H1 (cell line): ENCODE results near the gene SLC66A3. TPM values are rescaled to one million over a fixed set of nuclear protein-coding genes. Genes with fewer than 3 reads are reported as not detected.

Experiments
- ATF3 ChIP-seq: IDR thresholded peaks from 2 replicates; pipeline ENCODE4 v1.6.1; 2011; ENCODE audit warnings: low read depth, mild to moderate bottlenecking, low read length; ENCODE audit not compliant: insufficient read depth
- CBX5 ChIP-seq: fragments of 300-800, 300-1000 bp; sonication (generic); IDR thresholded peaks from 2 replicates; pipeline ENCODE4 v1.7.1; 2016; ENCODE audit warnings: antibody characterized with exemption, low read length, low read depth
- E2F6 ChIP-seq: IDR thresholded peaks from 2 replicates; pipeline ENCODE4 v1.6.1; 2012; ENCODE audit warnings: inconsistent platforms
- JUN ChIP-seq: IDR thresholded peaks from 2 replicates; pipeline ENCODE4 v1.6.1; 2011; ENCODE audit warnings: low read depth, mild to moderate bottlenecking, improper control_type of control experiment, low read length
- KDM1A ChIP-seq: fragments of 200-600, 300-600 bp; sonication (generic); IDR thresholded peaks from 2 replicates; pipeline ENCODE4 v1.7.1; 2016; ENCODE audit warnings: mild to moderate bottlenecking, low read length, borderline replicate concordance
- KDM4A ChIP-seq: IDR thresholded peaks from one replicate; pipeline ENCODE4 v1.7.1; 2012; ENCODE audit warnings: low read depth, mild to moderate bottlenecking, moderate library complexity, low read length, inconsistent platforms; ENCODE audit not compliant: severe bottlenecking
- RAD21 ChIP-seq, 2 experiments: IDR thresholded peaks in 1 of 2; conservative IDR thresholded peaks in 1 of 2; 2 replicates each; pipeline ENCODE4 v1.6.1; 2011; ENCODE audit warnings: low read depth in 2 of 2, low read length in 2 of 2, improper control_type of control experiment in 1 of 2, inconsistent platforms in 1 of 2, mild to moderate bottlenecking in 1 of 2, moderate library complexity in 1 of 2
- RXRA ChIP-seq: IDR thresholded peaks from 2 replicates; pipeline ENCODE4 v1.6.1; 2011; ENCODE audit warnings: low read depth, mild to moderate bottlenecking, low read length, moderate library complexity; ENCODE audit not compliant: insufficient read depth
- TCF12 ChIP-seq: IDR thresholded peaks from 2 replicates; pipeline ENCODE4 v1.6.1; 2011; ENCODE audit warnings: low read depth, mild to moderate bottlenecking, low read length
- polyA plus RNA-seq, 7 experiments: library from polyadenylated mRNA; depleted of rRNA in 3 of 7; stranded (reverse) in 5 of 7; unstranded in 2 of 7; fragments of >200 nt in 5 of 7; fragments of 200-250 nt in 2 of 7; gene quantifications; 1 replicate in 5 of 7; 2 replicates in 1 of 7; 4 replicates in 1 of 7; pipeline versions ENCODE4 v1.2.1 to v1.2.3, GENCODE V29; 2011 to 2013; ENCODE audit warnings: missing spikeins in 2 of 7, mixed read lengths in 2 of 7
- total RNA-seq: library from RNA; stranded (reverse); fragmentation: NEBNext Ultra II Directional; extraction: Animal tissue kit (Norgen Biotek cat#: 25700); gene quantifications from 2 replicates; pipeline ENCODE4 v1.2.1, GENCODE V29; 2021
- TF ChIP-seq, protein P1 (sequence below): fragments of 300-600 bp; sonication (generic); IDR thresholded peaks from 2 replicates; pipeline ENCODE4 v1.7.1; 2012; ENCODE audit warnings: low read length, moderate library complexity, mild to moderate bottlenecking, inconsistent platforms; ENCODE audit not compliant: insufficient replicate concordance

Gene SLC66A3
- total and polyA plus RNA-seq, 2 of the 8 experiments (the other 6 are each of a cell fraction or from before 2014, with no cell fraction given): 8.7 to 27.8 TPM

GRCh38 chr2:11122380-11122779, 32.9 kb upstream of the SLC66A3 start (continued):
- TF ChIP-seq, protein P1, sequence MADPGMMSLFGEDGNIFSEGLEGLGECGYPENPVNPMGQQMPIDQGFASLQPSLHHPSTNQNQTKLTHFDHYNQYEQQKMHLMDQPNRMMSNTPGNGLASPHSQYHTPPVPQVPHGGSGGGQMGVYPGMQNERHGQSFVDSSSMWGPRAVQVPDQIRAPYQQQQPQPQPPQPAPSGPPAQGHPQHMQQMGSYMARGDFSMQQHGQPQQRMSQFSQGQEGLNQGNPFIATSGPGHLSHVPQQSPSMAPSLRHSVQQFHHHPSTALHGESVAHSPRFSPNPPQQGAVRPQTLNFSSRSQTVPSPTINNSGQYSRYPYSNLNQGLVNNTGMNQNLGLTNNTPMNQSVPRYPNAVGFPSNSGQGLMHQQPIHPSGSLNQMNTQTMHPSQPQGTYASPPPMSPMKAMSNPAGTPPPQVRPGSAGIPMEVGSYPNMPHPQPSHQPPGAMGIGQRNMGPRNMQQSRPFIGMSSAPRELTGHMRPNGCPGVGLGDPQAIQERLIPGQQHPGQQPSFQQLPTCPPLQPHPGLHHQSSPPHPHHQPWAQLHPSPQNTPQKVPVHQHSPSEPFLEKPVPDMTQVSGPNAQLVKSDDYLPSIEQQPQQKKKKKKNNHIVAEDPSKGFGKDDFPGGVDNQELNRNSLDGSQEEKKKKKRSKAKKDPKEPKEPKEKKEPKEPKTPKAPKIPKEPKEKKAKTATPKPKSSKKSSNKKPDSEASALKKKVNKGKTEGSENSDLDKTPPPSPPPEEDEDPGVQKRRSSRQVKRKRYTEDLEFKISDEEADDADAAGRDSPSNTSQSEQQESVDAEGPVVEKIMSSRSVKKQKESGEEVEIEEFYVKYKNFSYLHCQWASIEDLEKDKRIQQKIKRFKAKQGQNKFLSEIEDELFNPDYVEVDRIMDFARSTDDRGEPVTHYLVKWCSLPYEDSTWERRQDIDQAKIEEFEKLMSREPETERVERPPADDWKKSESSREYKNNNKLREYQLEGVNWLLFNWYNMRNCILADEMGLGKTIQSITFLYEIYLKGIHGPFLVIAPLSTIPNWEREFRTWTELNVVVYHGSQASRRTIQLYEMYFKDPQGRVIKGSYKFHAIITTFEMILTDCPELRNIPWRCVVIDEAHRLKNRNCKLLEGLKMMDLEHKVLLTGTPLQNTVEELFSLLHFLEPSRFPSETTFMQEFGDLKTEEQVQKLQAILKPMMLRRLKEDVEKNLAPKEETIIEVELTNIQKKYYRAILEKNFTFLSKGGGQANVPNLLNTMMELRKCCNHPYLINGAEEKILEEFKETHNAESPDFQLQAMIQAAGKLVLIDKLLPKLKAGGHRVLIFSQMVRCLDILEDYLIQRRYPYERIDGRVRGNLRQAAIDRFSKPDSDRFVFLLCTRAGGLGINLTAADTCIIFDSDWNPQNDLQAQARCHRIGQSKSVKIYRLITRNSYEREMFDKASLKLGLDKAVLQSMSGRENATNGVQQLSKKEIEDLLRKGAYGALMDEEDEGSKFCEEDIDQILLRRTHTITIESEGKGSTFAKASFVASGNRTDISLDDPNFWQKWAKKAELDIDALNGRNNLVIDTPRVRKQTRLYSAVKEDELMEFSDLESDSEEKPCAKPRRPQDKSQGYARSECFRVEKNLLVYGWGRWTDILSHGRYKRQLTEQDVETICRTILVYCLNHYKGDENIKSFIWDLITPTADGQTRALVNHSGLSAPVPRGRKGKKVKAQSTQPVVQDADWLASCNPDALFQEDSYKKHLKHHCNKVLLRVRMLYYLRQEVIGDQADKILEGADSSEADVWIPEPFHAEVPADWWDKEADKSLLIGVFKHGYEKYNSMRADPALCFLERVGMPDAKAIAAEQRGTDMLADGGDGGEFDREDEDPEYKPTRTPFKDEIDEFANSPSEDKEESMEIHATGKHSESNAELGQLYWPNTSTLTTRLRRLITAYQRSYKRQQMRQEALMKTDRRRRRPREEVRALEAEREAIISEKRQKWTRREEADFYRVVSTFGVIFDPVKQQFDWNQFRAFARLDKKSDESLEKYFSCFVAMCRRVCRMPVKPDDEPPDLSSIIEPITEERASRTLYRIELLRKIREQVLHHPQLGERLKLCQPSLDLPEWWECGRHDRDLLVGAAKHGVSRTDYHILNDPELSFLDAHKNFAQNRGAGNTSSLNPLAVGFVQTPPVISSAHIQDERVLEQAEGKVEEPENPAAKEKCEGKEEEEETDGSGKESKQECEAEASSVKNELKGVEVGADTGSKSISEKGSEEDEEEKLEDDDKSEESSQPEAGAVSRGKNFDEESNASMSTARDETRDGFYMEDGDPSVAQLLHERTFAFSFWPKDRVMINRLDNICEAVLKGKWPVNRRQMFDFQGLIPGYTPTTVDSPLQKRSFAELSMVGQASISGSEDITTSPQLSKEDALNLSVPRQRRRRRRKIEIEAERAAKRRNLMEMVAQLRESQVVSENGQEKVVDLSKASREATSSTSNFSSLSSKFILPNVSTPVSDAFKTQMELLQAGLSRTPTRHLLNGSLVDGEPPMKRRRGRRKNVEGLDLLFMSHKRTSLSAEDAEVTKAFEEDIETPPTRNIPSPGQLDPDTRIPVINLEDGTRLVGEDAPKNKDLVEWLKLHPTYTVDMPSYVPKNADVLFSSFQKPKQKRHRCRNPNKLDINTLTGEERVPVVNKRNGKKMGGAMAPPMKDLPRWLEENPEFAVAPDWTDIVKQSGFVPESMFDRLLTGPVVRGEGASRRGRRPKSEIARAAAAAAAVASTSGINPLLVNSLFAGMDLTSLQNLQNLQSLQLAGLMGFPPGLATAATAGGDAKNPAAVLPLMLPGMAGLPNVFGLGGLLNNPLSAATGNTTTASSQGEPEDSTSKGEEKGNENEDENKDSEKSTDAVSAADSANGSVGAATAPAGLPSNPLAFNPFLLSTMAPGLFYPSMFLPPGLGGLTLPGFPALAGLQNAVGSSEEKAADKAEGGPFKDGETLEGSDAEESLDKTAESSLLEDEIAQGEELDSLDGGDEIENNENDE: no peak
- TF ChIP-seq JUN (no peak), KDM1A (no peak), TCF12 (no peak), CBX5 (no peak), RAD21 (IDR thresholded peaks at IDR 0.05 in 1 of 2, conservative IDR thresholded peaks at IDR 0.05 in 1 of 2; ENCODE audit: low read depth in 2 of 2, low read length in 2 of 2) (no peak), ATF3 (no peak), E2F6 (no peak), KDM4A (no peak), RXRA (no peak)
